A549 (cell line): Measurements from ENCODE around the gene TCN2.

ENCODE experiments used
- JUN ChIP-seq, 2 experiments: fragments of >200 bp; sonication (Bioruptor Twin); formaldehyde crosslinking; IDR thresholded peaks; 2 replicates in 1 of 2; 3 replicates in 1 of 2; pipeline ENCODE4 v1.6.1; 2016 to 2017
- JUNB ChIP-seq: fragments of >200 bp; sonication (Bioruptor Twin); formaldehyde crosslinking; IDR thresholded peaks from 2 replicates; pipeline ENCODE4 v1.6.1; 2016
- MAX ChIP-seq: IDR thresholded peaks from 2 replicates; pipeline ENCODE4 v1.6.1; 2012
- MYC ChIP-seq: IDR thresholded peaks from 2 replicates; pipeline ENCODE4 v1.6.1; 2012; ENCODE audit warnings: mild to moderate bottlenecking, inconsistent platforms, low read length, improper control_type of control experiment, borderline replicate concordance
- POLR2A ChIP-seq: IDR thresholded peaks from 2 replicates; pipeline ENCODE4 v1.6.1; 2012; ENCODE audit warnings: mild to moderate bottlenecking, low read length
- RAD21 ChIP-seq, 2 experiments: fragments of >200 bp in 1 of 2; sonication (Bioruptor Twin) in 1 of 2; formaldehyde crosslinking in 1 of 2; IDR thresholded peaks in 1 of 2; conservative IDR thresholded peaks in 1 of 2; 2 replicates in 1 of 2; 3 replicates in 1 of 2; pipeline ENCODE4 v1.6.1; 2012 to 2018; ENCODE audit warnings: inconsistent platforms in 1 of 2
- ZFP36 ChIP-seq: fragments of 450-650 bp; IDR thresholded peaks from 2 replicates; pipeline ENCODE4 v1.6.1; 2014; ENCODE audit warnings: borderline replicate concordance; ENCODE audit not compliant: partially characterized antibody

DNA sequence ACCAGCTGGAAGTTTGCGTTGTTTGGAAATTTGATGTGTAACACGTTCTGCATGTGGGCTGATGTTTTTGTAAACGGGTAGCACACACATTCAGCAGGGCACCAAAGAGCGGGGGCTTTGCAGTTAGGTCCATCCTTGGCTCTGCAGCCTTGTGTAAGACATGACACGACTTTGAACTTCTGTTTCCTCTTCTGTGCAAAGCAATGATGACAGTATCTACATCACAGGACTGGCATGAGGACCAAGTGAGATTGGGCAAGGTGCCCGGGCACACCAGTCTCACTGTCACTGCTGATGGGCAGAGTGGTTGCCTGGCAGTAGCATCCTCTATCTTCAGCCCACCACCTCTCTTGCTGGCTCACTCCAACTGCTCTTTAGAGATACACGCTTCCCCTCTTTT is 3.3 kb downstream of the TCN2 start:
- TF ChIP-seq MAX: no peak
- TF ChIP-seq ZFP36: no peak
- no peak for TF ChIP-seq MYC
- no peak for TF ChIP-seq JUNB
- TF ChIP-seq JUN (IDR thresholded peaks at IDR 0.05): no peak
- no peak for TF ChIP-seq POLR2A
- no peak for TF ChIP-seq RAD21 (conservative IDR thresholded peaks at IDR 0.05 in 1 of 2, IDR thresholded peaks at IDR 0.05 in 1 of 2)
